AG09319 (cell line): ENCODE data around the gene DHRSX.

Experiments
- DNase-seq: peaks from one replicate; pipeline ENCODE4 v3.0.0-alpha.2; 2010; ENCODE audit warnings: low read depth; ENCODE audit errors: extremely low read depth
- CTCF ChIP-seq: IDR thresholded peaks from 2 replicates; pipeline ENCODE4 v1.5.1; 2011; ENCODE audit warnings: low read depth, mild to moderate bottlenecking, inconsistent platforms, low read length, moderate library complexity

The DHRSX gene

GRCh38 chrX:2404776-2405175 lies 96.0 kb downstream of the DHRSX start:
- TF ChIP-seq CTCF: no peak
- DNase-seq: no peak

GRCh38 chrX:2402361-2402690 lies 98.5 kb downstream of the DHRSX start:
- no peak for DNase-seq
- TF ChIP-seq CTCF: no peak

DNA sequence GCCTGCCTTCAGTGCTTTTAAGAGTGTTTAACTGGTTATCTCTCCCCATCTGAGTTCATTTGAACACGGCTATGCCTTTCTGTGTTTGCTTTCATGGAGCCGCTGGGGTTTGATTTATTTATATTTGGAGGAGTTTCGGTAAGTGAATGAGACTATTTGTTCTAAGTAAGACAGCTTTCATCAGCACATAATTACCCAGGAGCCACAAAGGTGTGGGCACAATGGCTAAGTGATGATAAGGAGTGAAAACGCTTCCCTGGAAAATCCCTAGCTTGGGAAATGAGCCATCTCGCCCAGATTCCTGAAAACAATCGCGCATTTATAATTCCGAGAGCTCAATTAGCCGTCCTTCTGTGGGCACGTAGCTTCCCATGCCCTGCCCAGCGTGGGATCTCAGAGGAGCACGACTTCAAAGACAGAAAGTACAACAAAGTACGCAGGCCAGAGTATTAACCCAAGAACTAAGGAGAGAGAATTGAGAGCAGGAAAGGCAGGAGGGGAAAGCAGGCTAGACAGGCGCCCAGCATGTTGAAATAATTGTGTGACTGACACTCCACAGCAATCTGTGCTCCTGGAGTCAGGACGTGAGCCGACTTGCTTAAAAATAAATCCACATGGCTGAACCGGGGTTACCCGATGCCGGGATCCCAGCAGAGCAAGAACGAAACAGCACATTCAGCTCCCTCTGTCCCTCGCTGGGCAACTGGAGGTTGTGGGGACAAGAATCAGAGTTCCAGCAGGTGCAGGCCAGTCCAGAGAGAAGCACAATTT lies 99.0 kb downstream of the DHRSX start:
- no peak for DNase-seq

GRCh38 chrX:2401201-2401589 lies 99.6 kb downstream of the DHRSX start:
- no peak for TF ChIP-seq CTCF
- no peak for DNase-seq

More for the DNA sequence above, 99.0 kb downstream of the DHRSX start:
- TF ChIP-seq CTCF: no peak

- no peak for DNase-seq
Measured at GRCh38 chrX:2398064-2398656, 102.6 kb downstream of the DHRSX start.

GRCh38 chrX:2397229-2398063 lies 103.3 kb downstream of the DHRSX start:
- no peak for TF ChIP-seq CTCF
- no peak for DNase-seq

More at GRCh38 chrX:2398064-2398656, 102.6 kb downstream of the DHRSX start:
- TF ChIP-seq CTCF: no peak

DNA sequence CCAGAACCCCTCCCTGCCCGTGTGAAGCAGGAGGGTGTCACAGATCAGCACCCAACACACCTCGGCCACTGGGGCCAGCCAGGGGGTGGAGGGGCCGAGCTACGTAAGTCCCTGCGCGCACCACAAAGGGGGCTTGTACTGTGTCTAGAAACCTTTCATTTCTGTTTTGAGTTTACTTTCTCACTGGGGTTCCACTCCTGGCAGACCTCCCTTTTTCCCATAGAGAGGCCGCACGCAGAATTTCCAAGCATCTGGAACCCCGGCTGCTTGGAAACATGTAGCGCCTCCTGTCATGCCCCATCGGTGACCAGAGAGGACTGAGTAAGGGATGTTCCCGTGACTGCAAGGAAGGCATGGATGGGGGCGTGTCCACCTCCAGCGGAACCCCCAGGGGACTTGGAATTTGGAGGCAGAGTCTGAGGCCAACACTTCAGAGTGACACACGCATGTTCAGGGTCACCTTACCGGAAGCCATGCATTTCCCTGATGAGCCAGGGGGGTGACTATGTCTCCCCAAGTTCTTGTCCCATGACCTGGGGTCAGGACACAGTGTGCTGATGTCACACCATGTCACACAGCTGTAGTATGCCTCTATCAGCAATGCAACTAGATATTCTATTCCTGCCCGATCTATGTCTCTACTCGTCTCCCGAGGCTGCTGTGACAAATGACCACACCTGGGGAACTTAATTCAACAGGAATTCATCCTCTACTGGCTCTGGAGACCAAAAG lies 105.3 kb downstream of the DHRSX start:
- TF ChIP-seq CTCF: no peak
- DNase-seq: no peak
